Erythroblast (primary cell): ENCODE measurements around the gene ELOVL5.

ENCODE experiments used
- GATA1 ChIP-seq: IDR thresholded peaks from 2 replicates; pipeline ENCODE4 v1.6.1; 2011; ENCODE audit warnings: low read depth, mild to moderate bottlenecking, control low read depth, low read length, moderate library complexity
- POLR2A ChIP-seq: IDR thresholded peaks from 2 replicates; pipeline ENCODE4 v1.6.1; 2011; ENCODE audit warnings: mild to moderate bottlenecking, low read length

- peak; percentile 41 for TF ChIP-seq POLR2A
- no peak for TF ChIP-seq GATA1
These were observed 39.5 kb downstream of the ELOVL5 start for GRCh38 chr6:53309059-53309900.
